ENCODE measurements around the gene PLXND1.
"Not testable (repeated sequence)": the region's sequence is repeated elsewhere in the genome, so short reads cannot be mapped to it uniquely, and the experiment has no call there.

PLXND1 gene

GRCh38 chr3:129613367-129613740 is 6.9 kb upstream of the PLXND1 start:
- no peak for DNase-seq

DNA sequence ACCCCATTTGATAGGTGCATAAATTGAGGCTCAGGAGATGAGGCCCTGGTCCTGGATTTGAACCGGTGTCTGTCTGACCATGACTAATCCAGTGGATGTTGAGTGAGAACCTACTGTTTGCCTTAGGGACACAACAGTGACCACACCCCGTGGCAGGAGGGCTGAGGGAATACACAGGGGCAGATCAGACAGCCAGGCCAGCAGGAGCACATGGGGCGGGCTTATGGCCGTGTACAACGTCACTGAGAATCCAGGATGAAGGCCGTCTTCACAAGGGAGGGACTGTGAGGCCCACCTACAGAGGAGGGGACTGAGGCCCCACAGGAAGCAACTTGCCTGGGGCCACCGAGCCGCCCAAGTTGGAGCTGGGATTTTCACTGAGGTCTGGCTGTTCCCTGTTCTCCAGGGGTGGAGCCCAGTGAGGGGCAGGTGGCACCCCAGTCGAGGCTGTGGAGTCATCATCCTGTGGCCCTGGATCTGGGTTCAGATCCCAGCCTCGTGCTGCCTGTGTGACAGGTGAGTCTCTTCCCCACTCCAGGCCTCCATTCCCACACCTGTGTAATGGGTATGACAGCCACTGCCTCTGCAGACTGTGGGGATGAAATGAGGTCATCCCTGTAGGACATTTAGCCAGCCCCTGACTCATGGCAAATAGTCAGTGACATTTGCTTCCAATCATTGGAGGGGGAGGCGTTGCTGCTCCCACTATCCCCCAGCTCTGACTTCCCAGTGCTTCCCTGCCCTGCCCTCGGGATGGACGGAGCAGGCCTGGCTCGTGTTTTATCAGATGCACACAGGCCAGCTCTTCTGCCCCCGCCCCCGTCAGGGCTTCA is 6.3 kb upstream of the PLXND1 start:
- DNase-seq, result no peak

DNA sequence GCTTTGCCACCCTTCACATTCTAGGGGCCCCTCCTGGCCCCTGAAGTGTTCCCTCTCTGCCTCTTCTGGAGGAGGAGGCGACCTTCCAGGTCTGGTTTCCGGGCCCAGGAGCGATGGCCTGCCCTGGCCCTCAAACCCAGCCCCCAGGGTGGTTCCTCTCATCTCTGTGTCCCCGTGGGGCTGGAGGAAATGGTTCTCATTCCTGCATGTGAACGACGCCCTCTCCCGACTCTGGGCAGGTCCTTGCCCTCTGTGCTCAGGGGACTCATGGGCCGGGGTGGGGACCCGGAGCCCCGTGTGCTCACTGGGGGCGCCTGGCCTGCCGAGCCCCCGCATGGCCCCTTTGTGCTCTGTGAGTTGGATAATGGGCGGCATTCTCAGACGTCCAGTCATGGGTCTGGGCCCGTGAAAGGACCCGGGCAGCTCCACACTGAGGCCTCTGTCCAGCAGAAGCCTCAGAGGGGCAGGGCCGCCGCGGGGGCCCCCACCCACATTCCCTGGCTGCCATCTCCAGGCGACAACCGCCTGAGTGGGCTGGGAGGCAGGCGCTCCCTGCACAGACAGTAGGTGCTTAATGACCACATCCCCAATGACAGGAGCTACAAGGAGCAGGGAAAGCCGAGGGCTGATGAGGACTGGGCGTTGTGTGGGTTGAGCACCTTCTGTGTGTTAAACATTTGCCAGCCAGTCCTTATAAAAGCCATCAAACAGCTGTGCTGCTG is 5.5 kb upstream of the PLXND1 start:
- no peak for DNase-seq

DNA sequence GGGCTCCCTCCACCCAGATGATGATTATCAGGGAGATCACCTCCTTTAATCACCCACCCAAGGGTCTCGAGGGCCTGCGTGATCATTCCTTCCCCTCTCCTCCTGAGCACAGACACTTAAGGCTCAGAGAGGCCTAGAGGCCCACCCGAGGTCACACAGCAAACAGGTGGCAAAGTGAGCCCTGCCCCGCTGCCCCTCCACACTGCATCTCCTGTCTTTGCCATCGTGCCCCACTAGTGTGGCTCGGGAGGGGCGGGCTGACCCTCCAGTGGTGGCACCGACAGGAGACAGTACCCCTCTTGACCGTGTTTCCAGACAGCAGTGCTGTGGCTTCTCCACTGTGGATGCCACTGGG is 4.9 kb upstream of the PLXND1 start:
- no peak for DNase-seq

DNA sequence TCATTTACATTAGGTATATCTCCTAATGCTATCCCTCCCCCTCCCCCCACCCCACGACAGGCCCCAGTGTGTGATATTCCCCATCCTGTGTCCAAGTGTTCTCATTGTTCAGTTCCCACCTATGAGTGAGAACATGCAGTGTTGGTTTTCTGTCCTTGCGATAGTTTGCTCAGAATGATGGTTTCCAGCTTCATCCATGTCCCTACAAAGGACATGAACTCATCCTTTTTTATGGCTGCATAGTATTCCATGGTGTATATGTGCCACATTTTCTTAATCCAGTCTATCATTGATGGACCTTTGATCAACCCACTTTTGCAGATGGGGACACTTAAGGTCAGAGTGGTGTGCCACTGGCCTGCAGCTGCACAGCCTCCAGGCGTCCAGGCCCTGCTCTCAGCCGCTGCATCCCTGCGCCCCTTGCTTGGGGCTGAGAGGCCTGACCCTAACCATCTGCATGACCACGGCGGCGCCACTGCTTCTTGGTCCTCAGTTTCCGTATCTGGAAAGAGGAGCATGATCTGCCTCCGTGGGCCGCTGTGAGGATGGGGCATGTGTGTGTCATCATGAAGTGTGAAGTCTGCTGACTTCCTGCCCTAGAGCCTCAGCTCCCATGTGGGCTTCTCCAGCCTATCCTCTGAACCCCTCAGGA is 4.4 kb upstream of the PLXND1 start:
- DNase-seq, result not testable (repeated sequence)

- DNase-seq, result no peak
These were observed 3.8 kb upstream of the PLXND1 start for GRCh38 chr3:129610276-129610675.

GRCh38 chr3:129609591-129610182 is 3.2 kb upstream of the PLXND1 start:
- DNase-seq, result no peak

DNA sequence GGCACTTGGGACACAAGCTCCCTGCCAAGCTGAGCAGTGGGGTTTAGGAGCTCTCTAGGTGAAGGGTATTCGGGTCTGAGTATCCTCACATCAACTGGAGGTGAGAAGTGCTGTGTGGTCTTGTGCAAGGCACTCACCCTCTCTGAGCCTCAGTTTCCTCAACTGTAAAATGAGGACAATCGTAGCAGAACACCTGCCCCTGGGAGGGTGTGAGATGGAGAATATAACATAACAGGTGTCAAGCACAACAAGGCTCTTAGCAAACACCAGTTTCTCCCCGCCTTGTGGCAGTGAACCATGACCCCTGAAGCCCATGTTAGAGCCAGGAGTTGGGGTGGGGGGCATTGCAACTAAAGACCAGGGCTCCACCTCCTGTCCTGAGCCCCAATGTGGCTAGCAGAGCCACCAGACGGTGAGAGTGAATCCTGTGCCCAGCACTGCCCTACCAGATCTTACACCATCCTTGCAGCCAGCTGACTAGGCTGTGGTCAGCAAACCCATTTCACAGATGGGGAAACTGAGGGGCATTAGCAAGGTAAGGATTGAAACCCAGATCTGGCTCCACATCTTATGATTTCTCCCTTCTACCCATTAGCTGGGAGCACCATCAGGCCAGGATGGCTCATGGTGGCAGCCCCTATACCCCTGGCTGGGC is 2.6 kb upstream of the PLXND1 start:
- no peak for DNase-seq

GRCh38 chr3:129608087-129608935 is 1.8 kb upstream of the PLXND1 start:
- DNase-seq, result no peak

DNA sequence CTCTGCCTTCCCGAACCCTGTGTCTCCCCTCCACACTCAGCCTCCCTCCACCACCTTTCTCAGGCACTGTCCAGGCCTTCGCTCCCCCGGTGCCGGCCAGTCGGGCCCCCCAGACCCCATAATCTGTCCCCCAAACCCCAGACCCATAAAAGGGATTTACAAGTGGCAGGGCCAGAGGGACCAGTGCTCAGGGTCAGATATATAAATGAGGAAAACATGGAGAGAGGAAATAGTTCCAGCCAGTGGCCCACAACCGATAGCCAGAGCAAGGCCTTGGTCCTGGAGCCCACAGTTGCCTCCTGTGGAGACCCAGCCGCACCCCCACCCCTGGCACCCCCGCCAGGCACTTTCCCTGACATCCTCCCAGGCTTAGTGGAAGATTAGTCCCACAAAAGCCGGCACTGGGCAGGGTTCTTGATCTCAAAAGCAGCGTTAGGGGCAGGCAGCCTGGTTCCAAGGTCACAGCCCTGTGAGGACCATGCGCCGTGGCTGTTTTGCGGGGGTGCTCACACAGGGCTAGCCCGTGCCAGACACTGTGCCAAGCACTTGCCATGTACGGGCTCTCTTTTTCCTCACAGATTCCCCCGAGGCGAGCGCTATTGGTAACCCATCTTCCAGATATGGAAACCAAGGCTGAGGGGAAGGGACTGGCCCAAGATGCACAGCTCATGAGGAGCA is 1.1 kb upstream of the PLXND1 start:
- no peak for DNase-seq

DNA sequence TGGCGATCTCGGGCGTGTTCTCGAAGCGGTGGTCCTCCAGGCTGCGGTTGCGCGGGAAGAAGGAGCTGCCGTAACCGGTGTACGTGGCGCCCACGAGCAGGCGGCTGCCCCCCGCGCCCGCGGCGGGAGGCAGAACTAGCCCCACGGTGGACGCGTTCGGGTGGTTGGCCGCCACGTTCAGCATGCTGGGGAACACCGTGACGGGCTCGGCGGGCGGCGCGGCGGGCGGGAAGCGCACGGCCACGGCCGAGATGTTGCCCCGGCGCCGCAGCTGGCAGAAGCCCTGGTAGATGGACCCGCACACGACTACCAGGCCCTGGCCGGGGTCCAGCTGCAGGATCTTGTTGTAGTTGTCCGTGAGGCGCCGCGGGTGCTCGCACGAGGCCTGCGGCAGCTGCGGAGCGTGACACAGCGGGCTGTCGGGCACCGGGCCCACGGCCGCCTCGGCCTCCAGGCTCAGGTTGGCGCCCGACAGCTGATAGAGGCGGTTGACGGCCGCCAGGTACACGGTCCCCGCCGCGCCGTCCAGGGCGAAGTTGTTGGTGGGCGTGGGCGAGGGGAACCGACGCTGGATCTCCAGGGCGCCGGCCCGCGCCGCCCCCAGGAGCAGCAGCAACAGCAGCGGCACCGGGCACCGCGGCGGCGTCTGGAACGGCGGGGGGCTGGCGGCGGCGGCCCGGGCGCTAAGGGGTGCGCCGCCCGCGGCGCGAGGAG is 397 bp downstream of the PLXND1 start:
- peak; percentile 18 for DNase-seq

DNA sequence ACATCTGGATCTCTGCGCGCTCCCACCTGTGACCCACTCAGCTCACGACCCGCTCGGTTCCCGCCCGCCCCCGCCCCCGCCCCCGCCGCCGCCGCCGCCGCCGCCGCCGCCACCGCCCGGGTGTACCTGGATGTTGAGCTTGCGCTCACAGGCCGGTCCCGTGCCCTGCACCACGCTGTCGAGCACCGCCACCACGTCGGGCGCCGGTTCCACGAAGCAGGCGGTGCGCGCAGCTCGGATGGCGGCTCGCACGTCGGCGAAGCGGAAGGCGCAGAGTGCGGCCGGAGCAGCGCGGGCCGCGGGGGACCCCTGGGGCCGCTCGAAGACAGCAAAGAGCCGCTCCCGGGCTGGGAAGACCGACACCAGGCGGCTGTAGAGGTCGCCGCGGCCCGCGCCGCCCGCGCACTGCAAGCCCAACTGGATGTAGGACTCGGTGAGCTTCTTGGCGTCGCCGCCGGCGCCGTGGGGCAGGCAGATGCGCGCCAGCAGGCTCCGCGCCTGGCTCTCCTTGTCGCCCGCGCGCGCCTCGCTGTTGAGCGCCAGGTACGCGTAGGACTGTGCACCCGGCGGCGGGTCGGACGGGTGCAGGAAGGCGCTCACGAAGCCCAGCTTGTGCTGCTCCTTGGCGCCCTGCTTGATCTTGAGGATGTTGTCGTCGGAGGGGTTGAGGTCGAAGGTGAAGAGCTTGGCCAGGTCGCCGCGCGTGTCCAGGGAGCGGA is 1.1 kb downstream of the PLXND1 start:
- peak; percentile 62 for DNase-seq

DNA sequence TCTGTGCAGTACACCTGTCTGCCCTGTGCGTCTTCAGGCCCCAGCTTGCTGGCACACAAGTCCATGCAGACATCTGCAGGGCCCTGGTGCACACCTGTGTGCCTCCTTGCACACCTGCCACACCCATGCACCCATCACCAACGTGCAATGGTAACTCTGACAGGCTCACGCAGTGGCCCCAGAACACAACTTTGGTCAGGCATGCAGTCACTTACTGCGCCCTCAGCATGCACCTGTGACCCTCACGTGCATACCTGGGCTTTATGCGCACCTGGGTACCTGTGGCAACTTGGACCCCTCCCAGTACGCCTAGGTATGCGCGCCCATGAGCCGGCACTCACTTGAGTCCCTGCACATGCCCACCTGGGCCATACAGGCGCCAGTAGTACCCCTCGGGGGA is 1.7 kb downstream of the PLXND1 start:
- peak; percentile 16 for DNase-seq

DNA sequence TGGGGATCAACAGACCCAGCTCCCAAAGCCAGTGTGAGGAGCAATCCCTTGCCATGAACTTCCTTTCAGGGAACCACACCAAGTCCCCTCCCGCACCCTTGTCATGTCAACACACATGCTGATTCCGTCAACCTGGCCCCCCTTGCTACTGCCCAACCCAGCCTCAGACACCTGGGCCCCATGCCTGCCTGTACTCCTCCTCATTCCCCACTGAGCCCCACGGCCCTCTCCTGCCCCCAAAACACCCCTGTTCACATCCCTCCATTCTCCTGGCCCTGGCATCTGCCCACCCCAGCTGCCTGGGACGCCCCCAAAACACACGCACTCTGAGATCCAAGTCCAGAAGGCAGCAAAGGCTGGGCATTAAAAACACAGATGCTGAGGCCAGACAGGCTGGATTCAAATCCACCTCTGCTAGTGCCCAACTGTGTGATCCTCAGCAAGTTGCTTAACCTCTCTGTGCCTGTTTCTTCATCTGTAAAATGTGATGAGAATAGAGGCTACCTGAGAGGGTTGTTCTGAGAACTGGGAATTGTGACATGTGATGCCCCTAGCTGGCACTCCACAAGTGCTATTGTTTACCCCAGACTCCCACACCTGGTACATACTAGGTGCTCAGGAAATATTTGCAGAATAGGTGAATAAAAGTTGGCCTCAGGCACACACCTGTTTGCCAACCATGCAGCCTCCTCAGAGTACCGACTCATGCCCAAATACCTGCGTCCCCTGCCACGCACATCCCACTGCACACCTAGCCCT is 2.3 kb downstream of the PLXND1 start:
- DNase-seq, result no peak

- no peak for DNase-seq
These were observed 2.9 kb downstream of the PLXND1 start for GRCh38 chr3:129603561-129603942.

DNA sequence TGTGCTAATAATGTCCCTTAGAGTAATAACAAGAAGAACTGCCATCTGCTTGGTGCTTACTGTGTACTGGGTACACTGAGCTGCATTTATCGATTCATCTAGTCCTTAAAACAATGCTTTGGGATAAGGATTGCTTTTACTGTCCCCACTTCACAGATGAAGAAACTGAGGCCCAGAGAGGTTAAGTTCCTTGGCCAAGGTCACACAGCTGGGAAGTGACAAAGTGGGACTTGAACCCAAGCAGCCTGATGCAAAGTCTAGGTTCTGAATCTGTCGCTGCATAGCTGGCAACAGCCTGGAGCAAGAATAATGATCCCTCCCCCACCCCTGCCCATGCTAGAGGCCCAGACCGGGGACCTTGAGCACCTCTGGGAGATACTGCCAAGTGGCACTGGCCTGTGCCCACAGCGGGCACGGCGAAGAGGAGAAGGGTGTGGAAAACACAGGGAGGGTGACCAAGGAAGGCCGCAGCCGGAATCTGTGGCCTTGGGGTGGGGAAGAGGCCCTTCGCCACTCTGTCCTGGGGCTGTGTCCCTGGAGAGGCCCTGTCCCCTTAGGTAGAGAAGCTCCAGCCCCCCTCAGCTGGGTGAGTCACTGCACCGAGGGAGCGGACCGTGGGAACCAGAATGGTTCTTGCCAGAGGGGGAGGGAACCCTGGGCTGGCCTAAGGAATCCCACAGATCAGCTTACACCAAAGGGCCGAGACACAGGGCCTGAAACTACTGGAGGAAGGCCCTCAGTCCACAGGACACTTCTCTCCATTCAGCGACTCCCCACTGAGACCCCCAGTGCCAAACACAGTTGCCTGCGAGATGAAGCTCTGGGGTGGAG is 3.5 kb downstream of the PLXND1 start:
- DNase-seq, result no peak

DNA sequence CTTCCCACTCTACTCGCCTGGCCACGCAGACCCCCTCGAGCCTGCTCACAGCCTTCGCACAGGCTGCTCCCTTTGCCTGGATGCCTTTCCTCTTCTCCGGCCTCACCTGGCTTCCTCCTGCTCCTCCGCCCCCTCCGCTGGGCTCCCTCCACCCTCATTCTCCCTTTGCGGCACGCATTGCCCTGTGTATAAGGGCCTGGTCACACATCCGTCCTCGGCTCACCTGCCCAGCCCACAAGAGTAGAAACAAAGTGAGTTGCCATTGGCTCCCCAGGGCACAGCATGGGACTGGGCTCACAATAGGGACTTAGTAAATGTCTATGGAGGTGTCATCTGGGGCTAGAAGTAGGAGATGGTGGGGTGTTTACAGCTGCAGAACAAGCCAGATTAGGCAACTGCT is 4.2 kb downstream of the PLXND1 start:
- no peak for DNase-seq

GRCh38 chr3:129601713-129602112 is 4.8 kb downstream of the PLXND1 start:
- no peak for DNase-seq
